GM12878 (cell line): ENCODE measurements around the gene AMOTL1. TPM values are rescaled to one million over a fixed set of nuclear protein-coding genes. Genes with fewer than 3 reads are reported as not detected.

Experiments used
- ATAC-seq: fragments of 200-7000 bp; cut with Tn5 transposase; 3 replicates; pipeline ENCODE4 v1.9.1; 2020; ENCODE audit warnings: mild to moderate bottlenecking, moderate library complexity
- BruUV-seq: library from RNA; stranded (reverse); fragments of 400-500 nt; replicated peaks from 2 replicates; lab custom pipeline; 2021; lab: Mats Ljungman, UMichigan
- CTCF ChIA-PET: fragments of 300-600 bp; sonication (Branson Sonifier 250); formaldehyde crosslinking; extraction: SDS; loops from one replicate; lab custom pipeline; 2021; ENCODE audit warnings: inconsistent platforms; lab: Yijun Ruan, JAX
- POLR2A ChIA-PET: fragments of 350-600 bp; formaldehyde crosslinking; extraction: SDS; loops from one replicate; lab custom pipeline; 2021; ENCODE audit warnings: inconsistent platforms; lab: Charles Lee
- RAD21 ChIA-PET: fragments of 300-600 bp; sonication (Branson Sonifier 250); formaldehyde crosslinking; loops from one replicate; lab custom pipeline; 2023; ENCODE audit warnings: antibody characterized with exemption; ENCODE audit not compliant: unreplicated experiment; lab: Charles Lee
- SMC1A ChIA-PET: fragments of 300-600 bp; sonication (Branson Sonifier 250); formaldehyde crosslinking; loops from one replicate; lab custom pipeline; 2023; ENCODE audit not compliant: unreplicated experiment, uncharacterized antibody; lab: Charles Lee
- DNase-seq: peaks from one replicate; pipeline ENCODE4 v3.0.0-alpha.2; 2011; ENCODE audit warnings: low read depth, low spot score
- FAIRE-seq: peaks from 3 replicates; lab custom pipeline; 2011; peaks lifted over from hg19 to GRCh38; lab: Jason Lieb, UNC
- H2AFZ ChIP-seq: 2 replicates; pipeline ENCODE4 v1.6.0; 2011; ENCODE audit warnings: low read depth, low read length, control low read depth; ENCODE audit not compliant: control insufficient read depth
- H3K27ac ChIP-seq: 2 replicates; pipeline ENCODE4 v1.5.1; 2011; ENCODE audit warnings: control low read depth; ENCODE audit not compliant: control insufficient read depth, insufficient read depth
- H3K27me3 ChIP-seq, 2 experiments: replicated peaks in 1 of 2; 2 replicates each; pipeline versions ENCODE4 v1.6.0 to v1.6.1; 2011; ENCODE audit warnings: low read length in 1 of 2; ENCODE audit not compliant: control insufficient read depth in 2 of 2, insufficient read depth in 2 of 2
- H3K36me3 ChIP-seq, 2 experiments: 2 replicates each; pipeline ENCODE4 v1.5.1; 2011; ENCODE audit warnings: low read length in 1 of 2; ENCODE audit not compliant: control insufficient read depth in 2 of 2, insufficient read depth in 2 of 2
- H3K4me1 ChIP-seq: 2 replicates; pipeline ENCODE4 v1.6.1; 2011; ENCODE audit warnings: mild to moderate bottlenecking, low read length, moderate library complexity, mixed read lengths; ENCODE audit not compliant: control insufficient read depth, insufficient read depth
- H3K4me2 ChIP-seq: 2 replicates; pipeline ENCODE4 v1.6.0; 2011; ENCODE audit warnings: control low read depth; ENCODE audit not compliant: control insufficient read depth, insufficient read depth
- H3K4me3 ChIP-seq: fragments of 200-600 bp; sonication (generic); 2 replicates; pipeline ENCODE4 v1.5.1; 2016
- H3K79me2 ChIP-seq: 2 replicates; pipeline ENCODE4 v1.6.0; 2011; ENCODE audit warnings: low read length; ENCODE audit not compliant: control insufficient read depth, insufficient read depth
- H3K9ac ChIP-seq: 2 replicates; pipeline ENCODE4 v1.8.0; 2011; ENCODE audit warnings: low read length, control low read depth, mixed read lengths; ENCODE audit not compliant: control insufficient read depth, insufficient read depth
- H3K9me3 ChIP-seq: replicated peaks from 3 replicates; pipeline ENCODE4 v1.5.1; 2011; ENCODE audit warnings: mild to moderate bottlenecking, low read length; ENCODE audit not compliant: control insufficient read depth, insufficient read depth
- H4K20me1 ChIP-seq: 2 replicates; pipeline ENCODE4 v1.6.0; 2011; ENCODE audit not compliant: control insufficient read depth, insufficient read depth
- ATF3 ChIP-seq: IDR thresholded peaks from 2 replicates; pipeline ENCODE4 v1.6.1; 2011; ENCODE audit warnings: low read depth, mild to moderate bottlenecking, low read length, moderate library complexity, borderline replicate concordance; ENCODE audit errors: extremely low read depth
- BHLHE40 ChIP-seq, 2 experiments: fragments of 450-650 bp in 1 of 2; IDR thresholded peaks; 2 replicates each; pipeline ENCODE4 v1.6.1; 2011 to 2017; ENCODE audit warnings: low read depth in 2 of 2, borderline replicate concordance in 1 of 2, improper control_type of control experiment in 1 of 2, low read length in 1 of 2, mild to moderate bottlenecking in 1 of 2
- BMI1 ChIP-seq: fragments of 450-650 bp; IDR thresholded peaks from 2 replicates; pipeline ENCODE4 v1.6.1; 2016; ENCODE audit warnings: mild to moderate bottlenecking, moderate library complexity, borderline replicate concordance
- CBX5 ChIP-seq: sonication (generic); IDR thresholded peaks from 2 replicates; pipeline ENCODE4 v1.6.1; 2016; ENCODE audit warnings: low read depth, moderate library complexity, mild to moderate bottlenecking, inconsistent platforms
- ESRRA ChIP-seq: IDR thresholded peaks from 2 replicates; pipeline ENCODE4 v1.6.1; 2012; ENCODE audit warnings: mild to moderate bottlenecking, low read length, improper control_type of control experiment
- HSF1 ChIP-seq: fragments of 150-350 bp; IDR thresholded peaks from 2 replicates; pipeline ENCODE4 v1.6.1; 2014; ENCODE audit warnings: mild to moderate bottlenecking, low read depth, low read length
- JUNB ChIP-seq: IDR thresholded peaks from 2 replicates; pipeline ENCODE4 v1.6.1; 2016; ENCODE audit warnings: antibody characterized with exemption, mild to moderate bottlenecking
- SUPT20H ChIP-seq: IDR thresholded peaks from 2 replicates; pipeline ENCODE4 v1.6.1; 2011; ENCODE audit warnings: low read depth, mild to moderate bottlenecking, low read length, moderate library complexity, borderline replicate concordance; ENCODE audit not compliant: control insufficient read depth
- TCF7 ChIP-seq: IDR thresholded peaks from 2 replicates; pipeline ENCODE4 v1.6.1; 2014; ENCODE audit warnings: antibody characterized with exemption, borderline replicate concordance
- USF1 ChIP-seq: IDR thresholded peaks from 2 replicates; pipeline ENCODE4 v1.6.1; 2011; ENCODE audit warnings: borderline replicate concordance, low read depth, mild to moderate bottlenecking, moderate library complexity, mixed read lengths, low read length; ENCODE audit not compliant: insufficient read depth; ENCODE audit errors: extremely low read length
- USF2 ChIP-seq: IDR thresholded peaks from 2 replicates; pipeline ENCODE4 v1.6.1; 2011; ENCODE audit warnings: low read depth, low read length, improper control_type of control experiment, borderline replicate concordance
- ZZZ3 ChIP-seq: IDR thresholded peaks from 2 replicates; pipeline ENCODE4 v1.6.1; 2011; ENCODE audit warnings: low read depth; ENCODE audit not compliant: control insufficient read depth, insufficient read length
- WGBS: methylation state at CpG from one replicate; pipeline ENCODE4 v1.1.6; 2016; ENCODE audit warnings: low lambda C conversion rate; ENCODE audit not compliant: insufficient replicate concordance, insufficient coverage; ENCODE audit errors: missing lambda C conversion rate; 5-methylcytosine and 5-hydroxymethylcytosine counted together
- in situ Hi-C: fragments of 300-500 bp; cut with MboI; formaldehyde crosslinking; loops from 9 replicates; pipeline ENCODE4 v1.14.3; 2018; ENCODE audit warnings: mixed read lengths
- intact Hi-C: fragments of 100-400 bp; cut with micrococcal nuclease; formaldehyde crosslinking; loops from one replicate; pipeline ENCODE4 v1.14.2; 2022; ENCODE audit not compliant: unreplicated experiment
- polyA plus RNA-seq, 11 experiments: library from polyadenylated mRNA; depleted of rRNA in 4 of 11; unstranded in 6 of 11; stranded (reverse) in 5 of 11; fragments of >200 nt; fragmentation: Nextera tagmentation in 4 of 11; fragmentation: Illumina TruSeq in 1 of 11; extraction: Ambion mirVana in 4 of 11; extraction: Trizol in 1 of 11; gene quantifications; 1 replicate in 1 of 11; 2 replicates in 10 of 11; pipeline versions ENCODE4 v1.2.1 to v1.2.3, GENCODE V29; 2011 to 2016; ENCODE audit warnings: inconsistent platforms in 2 of 11, missing spikeins in 2 of 11, low read depth in 1 of 11
- total RNA-seq, 4 experiments: library from RNA; depleted of rRNA in 3 of 4; stranded (reverse); fragments of >200 nt in 3 of 4; fragmentation: Illumina TruSeq in 1 of 4; extraction: Trizol in 1 of 4; gene quantifications; 2 replicates each; pipeline versions ENCODE4 v1.2.1 to v1.2.3, GENCODE V29; 2013 to 2021

The AMOTL1 gene
- total and polyA plus RNA-seq, 10 of the 15 experiments (the other 5 are each of a cell fraction or from before 2014, with no cell fraction given), result under 0.01 to 0.41 (median 0.01) TPM; not detected in 7

GRCh38 chr11:94869186-94869585, 101.0 kb downstream of the AMOTL1 start:
- Histone ChIP-seq H3K4me3 (no peak overlapping the region), H3K27ac (no peak overlapping the region), H3K9ac (no peak overlapping the region), H3K4me1 (no peaks in the 10 kb centered on the region), H3K27me3 (0 out of 4 replicates have a peak, but pooled peaks cover 0 to 2% of the 10 kb centered on the region in 2 experiments), H3K4me2 (no peak overlapping the region), H3K79me2 (no peaks in the 10 kb centered on the region), H3K9me3 (no peaks in the 10 kb centered on the region), H4K20me1 (no peaks in the 10 kb centered on the region), H3K36me3 (no peaks in the 10 kb centered on the region), H2AFZ (no peak overlapping the region)
- ATAC-seq (no peak), DNase-seq (no peak), FAIRE-seq (no peak)
- in situ Hi-C loops, result no loop called here
- RAD21 ChIA-PET, result no interaction called here
- intact Hi-C loops, result no loop called here
- BruUV-seq, result no TSS peak
- TF ChIP-seq TCF7 (no peak), ATF3 (no peak)
- POLR2A ChIA-PET, result no interaction called here
- WGBS, result 40% methylated on average over 10 of the region's 10 CpGs
- CTCF ChIA-PET, result no interaction called here
- SMC1A ChIA-PET, result interaction anchor here (1.0 kb wide), 1 partner anchor 11 kb away, joined by 3 read pairs; no protein-coding TSS in a partner anchor

- SMC1A ChIA-PET, result interaction anchor here (0.7 to 1.0 kb wide), 2 partner anchors 9 to 12 kb away, joined by 3 read pairs; no protein-coding TSS in a partner anchor
- H3K27me3 ChIP-seq, result 0 out of 4 replicates have a peak, but pooled peaks cover 0 to 2% of the 10 kb centered on the region in 2 experiments
- POLR2A ChIA-PET, result no interaction called here
- RAD21 ChIA-PET, result no interaction called here
- H3K9me3 ChIP-seq, result no peaks in the 10 kb centered on the region
- DNase-seq, result no peak
- no peak overlapping the region for H3K4me2 ChIP-seq
- no peak for ATAC-seq
- CTCF ChIA-PET, result no interaction called here
- no peak overlapping the region for H3K9ac ChIP-seq
- WGBS, result 7% methylated on average over 5 of the region's 5 CpGs
- in situ Hi-C loops (no loop called here), intact Hi-C loops (no loop called here)
- H3K4me1 ChIP-seq, result no peaks in the 10 kb centered on the region
- no TSS peak for BruUV-seq
- H3K36me3 ChIP-seq, result no peaks in the 10 kb centered on the region
- no peak overlapping the region for H2AFZ ChIP-seq
- H3K79me2 ChIP-seq, result no peaks in the 10 kb centered on the region
- no peak overlapping the region for H3K27ac ChIP-seq
- no peaks in the 10 kb centered on the region for H4K20me1 ChIP-seq
- FAIRE-seq, result no peak
- no peak overlapping the region for H3K4me3 ChIP-seq
- TF ChIP-seq BHLHE40 (IDR thresholded peaks at IDR 0.05; ENCODE audit: borderline replicate concordance in 1 of 2, low read depth in 2 of 2, low read length in 1 of 2), result no peak
- no peak for TF ChIP-seq BMI1
- no peak for TF ChIP-seq USF1
- no peak for TF ChIP-seq JUNB
- no peak for TF ChIP-seq ATF3
- TF ChIP-seq CBX5, result no peak
- TF ChIP-seq HSF1, result no peak
- no peak for TF ChIP-seq SUPT20H
- no peak for TF ChIP-seq USF2
- TF ChIP-seq ESRRA, result no peak
- TF ChIP-seq ZZZ3, result no peak
These were observed 102.3 kb downstream of the AMOTL1 start for GRCh38 chr11:94870422-94870821.
